Activated CD8-positive, alpha-beta memory T cell treated with anti-CD3 and anti-CD28 coated beads for 4 hours (primary cell): ENCODE data around the gene BRD7.

Experiments used
- DNase-seq, 2 donors: peaks; one replicate each; pipeline ENCODE4 v3.0.0-alpha.2; 2020; ENCODE audit warnings: low read depth in 2 of 2

Gene BRD7

GRCh38 chr16:50318796-50319578 lies 49.8 kb downstream of the BRD7 start:
- no peak for DNase-seq

- DNase-seq = no peak
These were observed 51.7 kb downstream of the BRD7 start for GRCh38 chr16:50316848-50317630.

GRCh38 chr16:50316102-50316847 lies 52.5 kb downstream of the BRD7 start:
- no peak for DNase-seq

- DNase-seq = no peak
These were observed 53.3 kb downstream of the BRD7 start for GRCh38 chr16:50315346-50315997.

- DNase-seq = no peak
These were observed 54.1 kb downstream of the BRD7 start for GRCh38 chr16:50314665-50315064.

GRCh38 chr16:50313596-50314478 lies 55.0 kb downstream of the BRD7 start:
- peak in 1 of 2 donors; percentile 26 for DNase-seq

GRCh38 chr16:50311891-50312501 lies 56.8 kb downstream of the BRD7 start:
- DNase-seq = no peak

GRCh38 chr16:50311134-50311528 lies 57.7 kb downstream of the BRD7 start:
- DNase-seq = no peak

GRCh38 chr16:50310308-50311133 lies 58.3 kb downstream of the BRD7 start:
- no peak for DNase-seq

GRCh38 chr16:50309527-50310307 lies 59.1 kb downstream of the BRD7 start:
- no peak for DNase-seq

- no peak for DNase-seq
These were observed 59.6 kb downstream of the BRD7 start for GRCh38 chr16:50309156-50309526.

GRCh38 chr16:50308237-50308965 lies 60.4 kb downstream of the BRD7 start:
- DNase-seq = no peak

- no peak for DNase-seq
These were observed 62.5 kb downstream of the BRD7 start for GRCh38 chr16:50306287-50306686.

GRCh38 chr16:50305441-50306061 lies 63.2 kb downstream of the BRD7 start:
- DNase-seq = no peak

GRCh38 chr16:50304467-50305440 lies 64.0 kb downstream of the BRD7 start:
- DNase-seq = no peak
